Lower leg skin (tissue), 4 donors: ENCODE results near the gene CNOT4. TPM values are rescaled to one million over a fixed set of nuclear protein-coding genes. Genes with fewer than 3 reads are reported as not detected.
A peak's percentile ranks its signal among the peaks of the same experiment; 100 is the strongest.

ENCODE experiments used
- DNase-seq, 2 donors: peaks; one replicate each; pipeline ENCODE4 v3.0.0-alpha.2; 2019; ENCODE audit warnings: low spot score in 2 of 2
- H3K4me3 ChIP-seq: fragments of 200-600 bp; sonication (generic); 2 replicates; pipeline ENCODE4 v1.5.1; 2017; ENCODE audit warnings: mild to moderate bottlenecking, low read depth; ENCODE audit not compliant: poor library complexity, severe bottlenecking
- POLR2A ChIP-seq, 2 donors: fragments of 450-650 bp; IDR thresholded peaks; one replicate each; pipeline ENCODE4 v1.6.1; 2016 to 2017; ENCODE audit warnings: antibody characterized with exemption in 2 of 2, mild to moderate bottlenecking in 1 of 2, moderate library complexity in 1 of 2
- WGBS, 2 donors: methylation state at CpG; one replicate each; pipeline ENCODE4 v1.1.5; 2018; 5-methylcytosine and 5-hydroxymethylcytosine counted together
- intact Hi-C: fragments of 100-400 bp; cut with DNase I; formaldehyde crosslinking; loops from one replicate; pipeline ENCODE4 v1.15.0; 2023; ENCODE audit warnings: low total_unique reads
- total RNA-seq, 4 donors: library from RNA; depleted of rRNA; stranded (reverse); fragments of >200 nt; gene quantifications; one replicate each; pipeline ENCODE4 v1.1.0, GENCODE V29; 2016
- TF ChIP-seq, protein P1 (sequence below), 3 donors: fragments of 450-650 bp; IDR thresholded peaks; one replicate each; pipeline ENCODE4 v1.5.1; 2016; ENCODE audit warnings: antibody characterized with exemption in 3 of 3, mild to moderate bottlenecking in 3 of 3, moderate library complexity in 2 of 3

Gene CNOT4
- total RNA-seq, 4 donors from 2014 or later = 13.4 to 20.4 (median 16.4) TPM

DNA sequence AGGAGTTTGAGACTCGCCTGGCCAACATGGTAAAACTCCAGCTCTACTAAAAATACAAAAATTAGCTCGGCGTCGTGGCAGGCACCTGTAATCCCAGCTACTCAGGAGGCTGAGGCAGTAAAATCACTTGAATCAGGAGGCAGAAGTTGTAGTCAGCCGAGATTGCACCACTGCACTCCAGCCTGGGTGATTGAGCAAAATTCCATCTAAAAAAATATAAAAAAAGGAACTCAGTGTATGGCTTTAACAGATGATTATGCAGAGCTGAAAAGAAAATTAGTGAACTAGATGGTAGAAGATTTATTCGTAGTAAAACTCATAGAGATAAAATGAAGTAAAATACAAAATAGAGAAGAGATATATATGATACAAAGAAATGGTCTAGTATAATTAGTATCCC, 12.6 kb upstream of the CNOT4 start:
- 89% methylated on average over 6 of the region's 6 CpGs for WGBS, 2 donors
- no peak for TF ChIP-seq POLR2A (IDR thresholded peaks at IDR 0.05)
- TF ChIP-seq, protein P1, sequence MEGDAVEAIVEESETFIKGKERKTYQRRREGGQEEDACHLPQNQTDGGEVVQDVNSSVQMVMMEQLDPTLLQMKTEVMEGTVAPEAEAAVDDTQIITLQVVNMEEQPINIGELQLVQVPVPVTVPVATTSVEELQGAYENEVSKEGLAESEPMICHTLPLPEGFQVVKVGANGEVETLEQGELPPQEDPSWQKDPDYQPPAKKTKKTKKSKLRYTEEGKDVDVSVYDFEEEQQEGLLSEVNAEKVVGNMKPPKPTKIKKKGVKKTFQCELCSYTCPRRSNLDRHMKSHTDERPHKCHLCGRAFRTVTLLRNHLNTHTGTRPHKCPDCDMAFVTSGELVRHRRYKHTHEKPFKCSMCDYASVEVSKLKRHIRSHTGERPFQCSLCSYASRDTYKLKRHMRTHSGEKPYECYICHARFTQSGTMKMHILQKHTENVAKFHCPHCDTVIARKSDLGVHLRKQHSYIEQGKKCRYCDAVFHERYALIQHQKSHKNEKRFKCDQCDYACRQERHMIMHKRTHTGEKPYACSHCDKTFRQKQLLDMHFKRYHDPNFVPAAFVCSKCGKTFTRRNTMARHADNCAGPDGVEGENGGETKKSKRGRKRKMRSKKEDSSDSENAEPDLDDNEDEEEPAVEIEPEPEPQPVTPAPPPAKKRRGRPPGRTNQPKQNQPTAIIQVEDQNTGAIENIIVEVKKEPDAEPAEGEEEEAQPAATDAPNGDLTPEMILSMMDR (IDR thresholded peaks at IDR 0.05) = no peak
- H3K4me3 ChIP-seq = no peak overlapping the region
- DNase-seq = no peak
- intact Hi-C loops = no loop called here

DNA sequence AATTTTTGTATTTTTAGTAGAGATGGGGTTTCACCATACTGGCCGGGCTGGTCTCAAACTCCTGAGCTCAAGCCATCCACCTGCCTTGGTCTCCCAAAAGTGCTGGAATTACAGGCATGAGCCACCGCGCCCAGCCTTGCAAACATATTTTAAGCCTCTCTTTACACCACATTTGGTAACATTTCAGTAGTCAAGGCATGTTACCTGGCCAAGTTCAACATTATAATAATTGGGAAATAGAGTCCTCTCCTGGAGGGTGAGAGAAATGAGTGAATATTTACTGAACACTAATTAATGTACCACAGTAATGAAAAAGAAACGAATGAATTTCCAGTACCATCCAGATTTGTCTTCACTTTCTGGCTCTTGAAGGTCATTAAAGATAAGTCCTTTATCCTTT, 10.0 kb upstream of the CNOT4 start:
- no peak for DNase-seq
- intact Hi-C loops = no loop called here
- H3K4me3 ChIP-seq = no peak overlapping the region
- TF ChIP-seq, protein P1 (IDR thresholded peaks at IDR 0.05) = no peak
- TF ChIP-seq POLR2A (IDR thresholded peaks at IDR 0.05) = no peak
- 90 to 91% methylated on average over 4 of the region's 4 CpGs for WGBS, 2 donors

DNA sequence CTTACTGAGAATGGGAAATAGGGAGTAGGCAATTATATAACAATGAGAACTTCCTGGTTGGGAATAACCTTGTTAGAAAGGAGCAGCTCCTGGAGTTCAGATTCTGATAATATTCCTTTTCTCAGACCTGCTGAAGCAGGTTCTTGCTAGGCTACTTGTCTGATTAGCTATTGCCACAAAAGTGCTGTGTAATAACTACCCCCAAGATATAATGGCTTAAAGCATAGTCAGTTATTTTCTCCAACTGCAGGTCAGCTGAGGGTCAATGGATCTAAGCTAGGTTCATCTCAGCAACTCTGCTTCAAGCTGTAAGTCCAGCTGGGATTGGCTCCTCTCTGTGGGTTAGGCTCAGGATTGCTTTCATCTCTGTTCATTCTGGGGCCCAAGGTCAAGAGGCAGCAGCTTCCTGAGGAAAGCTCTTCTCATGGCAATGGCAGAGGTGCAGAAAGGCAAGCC, 9.4 kb upstream of the CNOT4 start:
- H3K4me3 ChIP-seq = no peak overlapping the region
- TF ChIP-seq, protein P1 (IDR thresholded peaks at IDR 0.05) = no peak
- TF ChIP-seq POLR2A (IDR thresholded peaks at IDR 0.05) = no peak
- DNase-seq = peak in 1 of 2 donors; percentile 60
- intact Hi-C loops = no loop called here

DNA sequence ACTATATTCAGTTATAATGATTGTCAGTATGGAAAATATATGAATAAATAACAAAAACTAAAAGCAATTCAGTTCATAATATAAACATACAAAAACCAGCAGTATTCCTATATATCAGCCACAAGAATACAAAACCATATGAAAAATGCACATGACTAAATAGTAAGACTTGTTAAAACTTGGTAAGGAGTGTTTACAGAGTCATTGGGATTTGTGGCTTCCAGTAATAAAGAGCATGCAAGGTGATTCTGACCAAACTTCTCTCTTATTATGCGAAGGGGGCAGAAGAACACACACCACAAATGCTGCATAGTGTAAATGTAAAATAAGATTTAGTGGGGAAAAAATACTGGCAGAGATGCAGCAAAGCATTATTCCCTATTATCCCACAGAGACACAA, 8.8 kb upstream of the CNOT4 start:
- H3K4me3 ChIP-seq = no peak overlapping the region
- 89 to 96% methylated on average over 1 of the region's 1 CpG for WGBS, 2 donors
- intact Hi-C loops = no loop called here
- DNase-seq = no peak
- TF ChIP-seq, protein P1 (IDR thresholded peaks at IDR 0.05) = no peak
- TF ChIP-seq POLR2A (IDR thresholded peaks at IDR 0.05) = no peak

DNA sequence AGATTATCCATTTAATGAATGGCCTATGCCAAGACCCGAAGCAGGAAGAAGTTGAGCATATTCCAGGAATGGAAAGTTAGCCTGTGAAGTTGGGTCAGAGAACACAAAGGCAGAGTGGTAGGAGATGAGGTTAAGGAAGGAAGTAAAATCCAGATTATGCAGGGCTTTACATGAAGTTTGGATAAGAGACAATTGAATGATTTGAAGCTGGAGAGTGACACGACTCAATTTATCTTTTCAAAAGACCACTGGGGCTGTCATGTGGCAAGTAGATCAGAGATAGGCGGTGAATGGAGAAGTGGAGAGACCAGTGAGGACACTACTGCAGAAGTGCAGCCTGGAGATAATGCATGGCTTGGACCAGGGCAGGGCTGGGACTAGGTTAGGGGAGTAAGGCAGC, 7.2 kb upstream of the CNOT4 start:
- no peak overlapping the region for H3K4me3 ChIP-seq
- no peak for TF ChIP-seq POLR2A (IDR thresholded peaks at IDR 0.05)
- TF ChIP-seq, protein P1 (IDR thresholded peaks at IDR 0.05) = no peak
- intact Hi-C loops = no loop called here
- DNase-seq = no peak
- WGBS, 2 donors = 82 to 86% methylated on average over 3 of the region's 3 CpGs

DNA sequence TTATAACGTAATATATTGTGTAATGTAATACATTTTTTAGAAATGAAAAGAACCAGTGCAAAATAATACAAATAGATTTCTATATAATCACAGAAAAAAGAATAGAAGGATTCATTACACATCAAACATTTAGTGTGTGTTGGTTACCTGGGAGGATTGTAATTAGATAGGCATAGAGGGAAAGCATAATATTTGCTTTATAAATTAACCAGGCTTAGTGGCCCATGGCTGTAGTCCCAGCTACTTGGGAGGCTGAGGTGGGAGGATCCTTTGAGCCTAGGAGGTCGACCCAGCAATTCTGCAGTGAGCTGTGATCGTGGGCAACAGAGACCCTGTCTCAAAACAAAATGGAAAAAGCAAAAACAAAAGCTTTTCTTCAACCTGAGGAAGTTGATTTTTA, 5.0 kb upstream of the CNOT4 start:
- intact Hi-C loops = no loop called here
- 80 to 84% methylated on average over 3 of the region's 3 CpGs for WGBS, 2 donors
- peak in 1 of 2 donors; percentile 39 for DNase-seq
- H3K4me3 ChIP-seq = no peak overlapping the region
- no peak for TF ChIP-seq POLR2A (IDR thresholded peaks at IDR 0.05)
- TF ChIP-seq, protein P1 (IDR thresholded peaks at IDR 0.05) = no peak
